ENCODE results near the gene KRTAP1-4.
A peak's percentile ranks its signal among the peaks of the same experiment; 100 is the strongest.
"Not testable (repeated sequence)": the region's sequence is repeated elsewhere in the genome, so short reads cannot be mapped to it uniquely, and the experiment has no call there.

The KRTAP1-4 gene, protein sequence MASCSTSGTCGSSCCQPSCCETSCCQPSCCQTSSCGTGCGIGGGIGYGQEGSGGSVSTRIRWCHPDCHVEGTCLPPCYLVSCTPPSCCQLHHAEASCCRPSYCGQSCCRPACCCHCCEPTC

DNA sequence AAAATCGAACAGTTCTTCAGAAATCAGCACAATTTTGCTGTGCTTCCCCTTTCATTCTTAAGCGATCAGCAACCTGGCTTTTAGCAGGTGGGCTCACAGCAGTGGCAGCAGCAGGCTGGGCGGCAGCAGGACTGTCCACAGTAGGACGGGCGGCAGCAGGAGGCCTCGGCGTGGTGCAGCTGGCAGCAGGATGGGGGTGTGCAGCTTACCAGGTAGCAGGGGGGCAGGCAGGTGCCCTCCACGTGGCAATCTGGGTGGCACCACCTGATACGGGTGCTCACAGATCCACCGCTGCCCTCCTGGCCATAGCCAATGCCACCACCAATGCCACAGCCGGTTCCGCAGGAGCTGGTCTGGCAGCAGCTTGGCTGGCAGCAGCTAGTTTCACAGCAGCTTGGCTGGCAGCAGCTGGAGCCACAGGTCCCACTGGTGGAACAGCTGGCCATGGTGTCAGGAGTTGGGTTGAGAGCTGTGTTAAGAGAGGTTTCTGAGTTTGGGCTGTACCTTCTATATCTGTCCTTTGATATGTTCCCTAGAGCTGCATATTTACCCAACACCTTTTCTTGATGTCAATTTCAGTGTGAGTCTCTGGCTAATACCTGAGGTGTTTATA lies at the start of gene KRTAP1-4:
KRTAP1-4 (minus strand) TSS at position 563 of the 613 bp plus-strand sequence; CDS start at position 446, 117 bp downstream.
- peak; percentile 49 for DNase-seq

DNA sequence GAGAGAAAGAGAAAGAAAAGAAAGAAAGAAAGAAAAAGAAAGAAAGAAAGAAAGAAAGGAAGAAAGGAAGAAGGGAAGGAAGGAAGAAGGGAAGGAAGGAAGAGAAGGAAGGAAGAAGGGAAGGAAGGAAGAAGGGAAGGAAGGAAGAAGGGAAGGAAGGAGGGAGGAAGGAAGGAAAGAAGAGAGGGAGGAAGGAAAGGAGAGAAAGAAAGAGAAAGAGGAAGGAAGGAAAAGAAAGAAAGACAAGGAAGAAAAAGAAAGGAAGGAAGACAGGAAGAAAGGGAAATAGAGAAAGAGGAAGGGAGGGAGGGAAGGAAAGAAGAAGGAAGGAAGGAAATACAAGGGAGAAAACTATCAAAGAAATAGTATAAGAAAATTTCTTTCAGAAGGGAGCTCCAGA lies 46.8 kb upstream of the KRTAP1-4 start:
- DNase-seq: no peak

DNA sequence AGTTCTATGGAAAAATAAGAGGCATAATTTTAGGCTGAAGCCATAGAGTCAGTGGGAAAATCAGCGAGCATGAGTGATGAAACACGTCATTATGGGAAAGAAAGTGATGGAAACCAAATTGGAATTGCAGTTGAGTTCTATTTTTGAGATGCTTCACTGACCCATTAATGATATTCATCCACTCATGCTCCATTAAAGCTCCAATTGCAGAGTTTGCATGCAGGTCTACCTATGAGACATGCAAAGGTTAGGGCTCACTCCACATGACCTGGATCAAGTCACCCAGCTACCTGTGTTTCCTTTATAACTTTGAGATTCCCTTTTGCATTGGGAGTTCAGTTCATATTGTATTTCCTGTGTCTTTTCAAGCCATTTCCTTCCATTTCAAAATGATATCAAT lies 43.7 kb upstream of the KRTAP1-4 start:
- DNase-seq: no peak

DNA sequence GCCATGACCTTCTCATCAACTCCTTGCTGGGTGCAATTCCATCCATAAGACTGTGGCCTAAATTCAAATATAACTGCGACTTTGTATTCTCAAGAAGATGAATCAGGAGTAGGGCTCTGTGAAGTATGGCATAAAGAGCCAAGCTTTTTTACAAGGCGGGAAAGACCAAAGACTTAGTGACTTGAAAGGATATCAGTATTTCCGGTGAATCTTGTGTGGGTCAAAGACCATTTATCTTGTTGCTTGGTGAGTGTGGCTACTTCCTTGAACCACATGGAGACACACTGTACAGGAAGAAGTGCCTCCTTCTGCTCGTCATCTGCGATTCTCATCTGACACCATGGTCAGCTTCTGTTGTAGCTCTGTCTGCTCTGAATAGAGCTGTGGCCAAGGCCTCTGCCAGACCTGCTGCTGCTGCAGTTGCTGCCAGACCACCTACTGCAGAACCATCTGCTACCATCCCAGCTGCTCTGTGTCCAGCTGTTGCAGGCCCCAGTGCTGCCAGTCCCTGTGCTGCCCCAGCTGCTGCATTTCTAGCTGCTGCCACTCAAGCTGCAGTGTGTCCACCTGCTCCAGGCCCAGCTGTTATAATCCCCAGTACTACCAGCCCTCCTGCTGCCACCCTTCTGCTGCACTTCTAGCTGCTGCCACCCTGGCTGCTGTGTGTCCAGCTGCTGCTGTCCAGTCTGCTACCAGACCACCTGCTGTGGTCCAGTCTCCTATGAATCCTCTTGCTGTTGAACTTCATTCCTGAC lies 41.8 kb upstream of the KRTAP1-4 start:
- DNase-seq: no peak

DNA sequence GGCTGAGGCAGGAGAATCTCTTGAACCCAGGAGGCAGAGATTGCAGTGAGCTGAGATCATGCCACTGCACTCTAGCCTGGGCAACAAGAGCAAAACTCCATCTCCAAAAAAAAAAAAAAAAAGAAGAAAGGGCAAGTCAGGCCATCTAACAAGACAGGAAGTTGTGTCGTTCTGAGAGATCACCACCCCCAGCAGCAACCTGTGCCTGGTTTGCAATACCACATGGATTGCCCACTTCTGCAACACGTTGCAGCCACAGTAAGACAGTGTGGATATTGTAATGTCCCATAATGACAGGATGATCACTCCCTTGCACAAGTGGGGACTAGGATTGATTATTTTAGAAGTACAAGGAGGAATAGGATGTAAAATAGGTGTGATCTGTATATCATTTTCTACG lies 39.0 kb upstream of the KRTAP1-4 start:
- DNase-seq: no peak

DNA sequence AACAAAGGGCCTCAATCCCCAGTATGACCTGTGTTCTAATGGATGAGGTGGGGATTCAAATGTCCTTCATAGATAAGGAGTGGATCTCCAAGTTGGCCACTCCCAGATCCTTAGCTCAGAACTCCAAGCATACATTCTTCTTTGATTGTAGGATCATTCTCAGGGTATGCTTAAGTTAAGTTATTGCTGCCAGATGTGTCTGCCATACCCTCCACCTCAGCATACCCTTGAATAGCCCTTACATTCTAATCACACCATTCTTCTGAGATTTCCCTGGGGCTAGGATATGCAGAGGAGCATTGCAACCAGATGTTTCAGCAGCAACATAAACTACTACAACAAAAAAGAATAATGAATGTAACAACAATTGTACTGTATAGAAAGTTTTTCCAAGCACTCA lies 37.3 kb upstream of the KRTAP1-4 start:
- no peak for DNase-seq

DNA sequence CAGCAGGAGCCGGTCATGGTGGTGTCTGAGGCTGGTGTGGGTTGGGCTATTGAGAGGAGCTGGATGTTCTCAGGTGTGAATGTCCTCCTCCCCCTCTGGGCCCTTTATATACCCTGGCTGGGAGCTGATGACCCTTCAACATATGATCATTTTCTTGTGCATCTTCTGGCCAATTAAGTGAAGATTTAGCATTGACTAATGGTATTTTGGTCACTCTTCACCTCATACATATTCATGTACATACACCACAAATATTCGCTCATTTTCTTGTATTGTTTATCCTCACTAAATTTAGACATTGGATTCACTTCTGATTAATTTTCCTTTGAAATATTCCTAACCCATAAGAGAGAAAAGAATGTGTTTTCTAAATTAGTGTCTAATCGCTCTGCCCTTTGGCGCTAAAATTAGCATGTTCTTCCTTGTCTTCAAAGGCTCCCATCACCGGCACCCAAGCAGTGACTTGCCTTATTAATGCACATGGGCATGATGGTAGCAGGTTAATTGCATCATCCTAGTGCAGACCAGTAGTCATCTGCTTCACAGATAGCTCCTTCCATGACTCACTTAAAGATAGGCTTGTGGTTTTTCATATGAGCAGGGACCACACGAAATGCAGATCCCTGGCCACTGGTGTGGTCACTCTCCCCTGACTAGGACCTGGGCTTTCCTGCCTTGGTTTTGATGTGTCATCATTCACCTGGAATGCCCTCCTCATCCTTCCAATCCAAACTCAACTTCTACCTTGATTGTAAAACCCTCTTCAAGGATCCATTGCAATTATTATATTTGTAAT lies 36.0 kb upstream of the KRTAP1-4 start, which contains the start of gene KRTAP2-4:
KRTAP2-4 (minus strand) TSS at position 51 of the 796 bp plus-strand sequence; CDS start at position 17, 34 bp downstream.
- DNase-seq: no peak

DNA sequence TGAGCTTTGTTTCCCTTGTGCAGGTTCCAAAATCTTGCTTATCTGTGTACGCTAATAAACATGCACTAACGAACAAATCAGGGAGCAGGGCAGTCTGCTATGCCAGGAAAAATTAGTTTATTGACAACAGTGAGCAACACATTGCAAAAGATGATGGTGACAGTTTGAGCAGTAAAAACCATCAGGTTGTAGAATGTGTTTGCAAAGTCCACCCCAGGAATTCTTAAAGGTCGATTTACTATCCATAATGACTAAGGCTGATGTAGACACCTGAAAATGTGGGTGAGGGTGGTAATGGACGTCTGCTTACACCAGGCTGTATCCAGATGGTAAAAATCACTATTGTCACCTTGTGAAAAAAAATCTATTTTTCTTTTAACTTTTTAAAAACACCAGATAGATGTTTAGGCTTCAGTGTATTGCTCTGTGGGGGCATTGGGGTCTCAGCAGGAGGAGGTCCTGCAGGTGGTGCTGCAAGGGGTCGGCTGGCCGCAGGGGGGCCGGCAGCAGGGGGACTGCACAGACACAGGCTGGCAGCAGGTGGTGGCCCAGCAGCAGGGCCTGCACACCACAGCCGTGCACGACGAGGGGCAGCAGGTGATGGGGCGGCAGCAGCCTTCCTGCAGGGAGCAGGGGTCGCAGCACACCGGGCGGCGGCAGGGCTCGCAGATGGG lies 35.2 kb upstream of the KRTAP1-4 start:
- DNase-seq: not testable (repeated sequence)

DNA sequence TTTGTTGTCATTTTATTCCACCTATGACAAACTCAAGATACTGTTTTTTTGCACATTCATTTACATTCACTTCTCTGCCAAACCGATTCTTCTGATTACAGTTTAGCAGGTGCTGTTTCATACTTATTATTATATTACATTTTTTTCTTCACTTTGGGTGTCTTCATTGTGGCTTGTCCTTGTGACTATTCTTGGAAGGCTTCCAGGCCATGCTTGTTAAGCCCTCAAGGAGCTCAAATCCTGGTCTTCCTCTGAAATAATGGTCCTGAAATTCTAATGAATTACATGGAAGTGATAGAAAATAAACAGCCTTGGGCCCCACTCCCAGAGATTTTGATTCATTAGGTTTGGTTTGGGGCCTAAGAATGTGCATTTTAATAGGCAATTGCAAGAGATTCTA lies 34.3 kb upstream of the KRTAP1-4 start:
- no peak for DNase-seq

DNA sequence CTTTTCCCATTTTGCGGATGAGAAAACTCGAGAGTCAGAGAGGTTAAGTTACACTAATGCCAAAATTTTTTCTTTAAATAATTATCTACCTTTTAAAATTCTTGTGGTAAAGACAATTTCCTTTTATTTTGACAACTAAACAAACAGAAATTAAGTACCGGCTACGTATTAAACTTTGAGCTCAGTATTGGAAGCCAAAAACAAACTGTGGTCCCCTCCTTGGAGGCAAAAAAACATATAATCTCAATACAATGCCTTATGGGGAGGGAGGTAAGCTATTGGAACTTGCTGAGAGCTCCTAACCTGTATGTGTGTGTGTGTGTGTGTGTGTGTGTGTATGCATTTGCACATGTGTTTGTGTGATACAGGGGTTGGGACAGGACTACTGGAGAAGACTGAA lies 33.5 kb upstream of the KRTAP1-4 start:
- no peak for DNase-seq

DNA sequence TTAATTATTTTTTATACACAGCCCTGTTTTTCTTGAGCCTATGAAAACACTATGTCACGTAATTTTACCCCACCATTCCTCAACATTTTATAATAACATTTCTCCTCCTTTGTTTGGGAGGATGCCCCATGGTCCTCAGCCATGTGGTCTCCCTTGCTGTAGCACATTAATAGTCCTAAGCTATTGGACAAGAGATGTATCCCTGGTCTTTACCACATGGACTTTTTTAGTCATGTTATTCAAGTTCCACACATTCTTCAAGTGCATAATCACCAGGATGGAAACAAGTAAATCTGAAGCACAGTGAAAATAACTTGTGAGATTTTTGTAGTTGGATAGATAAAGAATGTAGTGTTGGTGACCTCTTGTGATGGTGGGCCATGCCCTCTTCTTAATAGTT lies 32.0 kb upstream of the KRTAP1-4 start:
- no peak for DNase-seq

DNA sequence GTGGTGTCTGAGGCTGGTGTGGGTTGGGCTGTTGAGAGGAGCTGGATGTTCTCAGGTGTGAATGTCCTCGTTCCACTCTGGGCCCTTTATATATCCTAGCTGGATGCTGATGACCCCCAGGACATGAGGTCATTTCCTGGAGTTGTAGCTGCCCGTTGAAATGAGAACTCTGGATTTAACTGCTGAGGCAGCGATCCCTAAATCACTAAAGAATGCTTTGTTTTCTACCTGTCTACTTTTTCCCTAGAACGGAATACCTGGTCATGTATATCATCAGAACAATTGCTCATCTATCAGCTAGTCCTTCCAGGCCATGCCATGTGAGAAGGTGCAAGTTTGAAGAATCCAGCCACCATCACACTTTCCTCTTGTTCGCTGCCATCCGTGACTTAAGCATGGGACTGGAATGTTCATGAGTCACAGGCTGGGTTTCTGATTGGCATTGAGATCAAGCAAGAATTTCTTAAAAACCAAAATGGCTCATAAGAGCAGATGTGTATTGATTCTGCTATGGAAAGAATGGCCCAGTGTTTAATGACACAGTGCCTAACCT lies 30.1 kb upstream of the KRTAP1-4 start, which contains the start of gene KRTAP2-3:
KRTAP2-3 (minus strand) TSS at position 63 of the 553 bp plus-strand sequence. CDS start 64 bp downstream, outside the sequence.
- DNase-seq: no peak

DNA sequence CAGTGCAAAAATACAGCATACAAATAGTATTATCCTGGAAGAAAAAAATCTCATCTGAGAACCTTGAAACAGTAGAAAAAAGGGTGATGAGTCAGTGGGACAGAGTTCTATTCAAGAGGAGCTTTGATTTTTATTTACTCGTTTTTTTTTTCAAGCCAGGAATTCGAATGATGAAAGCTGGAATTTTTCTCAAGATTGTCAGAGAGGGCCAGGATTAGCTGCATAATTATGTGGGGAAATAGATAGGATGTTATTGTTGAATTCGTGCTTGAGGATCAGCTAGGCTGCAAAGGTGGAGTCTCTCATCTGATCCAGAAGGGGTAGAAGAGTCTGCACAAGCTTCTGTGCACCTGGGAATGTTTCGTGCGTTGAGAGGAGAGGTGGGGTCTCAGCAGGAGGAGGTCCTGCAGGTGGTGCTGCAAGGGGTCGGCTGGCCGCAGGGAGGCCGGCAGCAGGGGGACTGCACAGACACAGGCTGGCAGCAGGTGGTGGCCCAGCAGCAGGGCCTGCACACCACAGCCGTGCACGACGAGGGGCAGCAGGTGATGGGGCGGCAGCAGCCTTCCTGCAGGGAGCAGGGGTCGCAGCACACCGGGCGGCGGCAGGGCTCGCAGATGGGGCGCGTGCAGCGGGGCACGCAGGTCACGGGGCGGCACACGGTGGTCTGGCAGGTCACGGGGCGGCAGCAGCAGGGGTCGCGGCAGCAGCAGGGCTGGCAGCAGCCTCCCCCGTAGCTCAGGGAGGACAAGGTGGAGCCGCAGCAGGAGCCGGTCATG lies 29.5 kb upstream of the KRTAP1-4 start:
- DNase-seq: not testable (repeated sequence)

DNA sequence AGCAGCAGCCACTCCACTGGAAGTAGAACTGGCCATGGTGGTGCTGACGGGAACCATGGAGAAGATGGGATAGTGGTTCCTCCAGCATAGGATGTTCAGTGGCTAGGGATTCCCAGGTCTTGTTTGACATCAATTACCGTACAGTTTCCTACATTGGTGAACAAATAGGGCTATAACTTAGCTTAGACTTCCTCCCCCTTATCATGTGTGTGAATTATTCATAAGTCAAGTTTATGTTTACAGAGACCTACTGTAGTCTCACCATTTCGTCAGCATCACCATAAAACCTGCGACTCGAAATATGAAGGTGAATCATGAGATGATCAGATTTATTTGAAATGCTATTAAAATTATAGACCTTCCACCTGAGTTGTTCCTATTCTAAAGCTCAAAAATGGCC lies 28.7 kb upstream of the KRTAP1-4 start:
- DNase-seq: no peak

DNA sequence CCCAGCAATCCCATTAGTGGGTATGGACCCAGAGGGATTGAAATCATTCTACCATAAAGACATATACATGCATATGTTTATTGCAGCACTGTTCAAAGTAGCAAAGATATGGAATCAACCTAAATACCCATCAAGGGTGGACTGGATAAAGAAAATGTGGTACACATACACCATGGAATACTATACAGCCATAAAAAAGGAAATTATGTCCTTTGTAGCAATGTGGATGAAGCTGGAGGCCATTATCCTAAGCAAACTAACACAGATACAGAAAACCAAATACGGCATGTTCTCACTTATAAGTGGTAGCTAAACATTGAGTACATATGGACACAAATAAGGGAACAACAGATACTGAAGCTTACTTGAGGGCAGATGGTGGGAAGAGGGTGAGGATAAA lies 27.6 kb upstream of the KRTAP1-4 start:
- DNase-seq: no peak

DNA sequence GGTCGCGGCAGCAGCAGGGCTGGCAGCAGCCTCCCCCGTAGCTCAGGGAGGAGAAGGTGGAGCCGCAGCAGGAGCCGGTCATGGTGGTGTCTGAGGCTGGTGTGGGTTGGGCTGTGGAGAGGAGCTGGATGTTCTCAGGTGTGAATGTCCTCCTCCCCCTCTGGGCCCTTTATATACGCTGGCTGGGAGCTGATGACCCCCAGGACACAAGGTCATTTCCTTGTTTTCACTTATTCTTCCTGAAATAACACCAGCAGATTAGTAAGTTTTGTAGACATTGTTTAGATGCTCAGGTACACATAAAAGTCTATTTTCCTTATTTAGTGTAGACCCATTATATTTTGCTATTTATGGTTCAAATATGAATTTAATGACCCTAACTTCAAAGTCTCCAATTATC lies 25.1 kb upstream of the KRTAP1-4 start, which contains the start of gene KRTAP2-2:
KRTAP2-2 (minus strand) TSS at position 101 of the 400 bp plus-strand sequence; CDS start at position 82, 19 bp downstream.
- not testable (repeated sequence) for DNase-seq

DNA sequence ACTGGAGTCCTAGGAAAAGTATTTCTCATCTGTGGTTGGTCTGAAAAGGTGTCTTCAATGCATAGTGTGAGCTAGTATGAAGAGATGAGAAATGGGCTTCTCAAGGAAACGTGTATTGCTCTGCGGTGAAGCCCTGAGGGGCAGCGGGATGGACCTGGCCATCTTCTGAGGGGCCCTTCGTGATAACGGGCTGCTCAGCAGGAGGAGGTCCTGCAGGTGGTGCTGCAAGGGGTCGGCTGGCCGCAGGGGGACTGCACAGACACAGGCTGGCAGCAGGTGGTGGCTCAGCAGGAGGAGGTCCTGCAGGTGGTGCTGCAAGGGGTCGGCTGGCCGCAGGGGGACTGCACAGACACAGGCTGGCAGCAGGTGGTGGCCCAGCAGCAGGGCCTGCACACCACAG lies 24.6 kb upstream of the KRTAP1-4 start:
- DNase-seq: not testable (repeated sequence)

DNA sequence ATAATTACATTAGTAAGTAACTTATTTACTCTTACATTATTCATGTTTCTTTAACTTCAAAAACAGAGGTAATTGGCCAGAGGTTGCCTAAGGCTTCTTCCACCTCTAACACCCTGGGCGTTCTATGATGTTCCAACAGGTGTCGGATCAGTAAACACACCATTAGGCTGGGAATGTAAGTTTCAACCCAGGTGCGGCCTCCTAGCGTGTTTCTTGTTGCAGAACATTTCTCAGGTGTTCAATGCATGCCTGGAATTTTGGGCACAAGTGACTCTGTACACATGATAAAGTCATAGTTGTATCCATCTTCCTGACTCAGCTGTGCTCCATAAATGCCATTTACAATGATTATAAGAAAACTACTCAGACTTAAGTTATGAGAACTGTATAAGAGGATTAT lies 24.0 kb upstream of the KRTAP1-4 start:
- DNase-seq: no peak

DNA sequence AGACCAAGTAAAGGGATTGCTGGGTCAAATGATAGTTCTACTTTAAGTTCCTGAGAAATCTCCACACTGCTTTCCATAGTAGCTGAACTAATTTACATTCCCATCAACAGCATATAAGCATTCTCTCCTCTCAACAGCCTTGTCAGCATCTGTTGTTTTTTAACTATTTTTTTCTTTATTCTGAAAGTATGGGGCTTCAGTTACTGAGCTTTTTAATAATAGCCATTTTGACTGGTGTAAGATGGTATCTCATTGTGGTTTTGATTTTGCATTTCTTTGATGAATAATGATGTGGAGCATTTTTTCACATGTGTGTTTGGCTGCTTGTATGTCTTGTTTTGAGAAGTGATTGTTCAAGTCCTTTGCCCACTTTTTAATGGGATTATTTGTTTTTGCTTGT lies 22.6 kb upstream of the KRTAP1-4 start:
- no peak for DNase-seq

DNA sequence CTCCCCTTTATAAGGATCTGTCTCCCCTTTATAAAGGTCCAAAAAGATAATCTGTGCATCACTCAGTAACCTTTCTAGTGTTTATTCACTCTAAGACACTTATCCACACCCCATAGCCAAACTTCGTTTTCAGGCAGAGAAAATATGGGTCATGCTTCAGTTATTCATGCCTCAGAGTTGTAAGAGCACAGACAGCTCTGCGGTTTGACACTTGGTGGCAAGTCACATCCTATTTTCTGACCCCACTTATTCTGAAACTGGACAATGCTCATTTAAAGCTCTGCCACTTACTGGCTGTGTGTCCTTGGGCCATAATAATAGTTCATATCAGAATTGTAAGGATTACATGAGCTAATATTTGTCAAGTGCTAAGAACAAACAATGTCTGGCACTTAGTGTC lies 19.1 kb upstream of the KRTAP1-4 start:
- DNase-seq: no peak

DNA sequence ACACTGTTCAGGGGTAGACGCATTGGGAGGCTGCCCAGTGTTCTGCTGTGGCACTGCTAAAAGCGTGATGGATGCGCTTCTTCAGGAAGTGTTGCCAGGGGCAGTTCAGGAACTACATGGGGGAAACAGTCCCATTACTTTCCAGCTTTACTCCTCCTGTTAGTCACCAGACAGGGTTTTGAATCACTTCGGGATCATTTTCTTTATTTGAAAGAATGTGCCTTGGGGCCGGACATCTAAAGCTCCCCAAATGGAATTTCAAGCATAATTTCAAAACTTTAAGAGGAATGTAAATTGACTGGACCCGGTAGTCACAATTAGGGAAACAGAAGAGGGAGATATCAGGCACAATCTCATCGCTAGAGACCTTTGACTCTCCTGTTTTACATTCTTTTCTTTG lies 18.4 kb upstream of the KRTAP1-4 start:
- DNase-seq: no peak
